Measurements from ENCODE around the gene HCFC2.
A peak's percentile ranks its signal among the peaks of the same experiment; 100 is the strongest.

The HCFC2 gene

DNA sequence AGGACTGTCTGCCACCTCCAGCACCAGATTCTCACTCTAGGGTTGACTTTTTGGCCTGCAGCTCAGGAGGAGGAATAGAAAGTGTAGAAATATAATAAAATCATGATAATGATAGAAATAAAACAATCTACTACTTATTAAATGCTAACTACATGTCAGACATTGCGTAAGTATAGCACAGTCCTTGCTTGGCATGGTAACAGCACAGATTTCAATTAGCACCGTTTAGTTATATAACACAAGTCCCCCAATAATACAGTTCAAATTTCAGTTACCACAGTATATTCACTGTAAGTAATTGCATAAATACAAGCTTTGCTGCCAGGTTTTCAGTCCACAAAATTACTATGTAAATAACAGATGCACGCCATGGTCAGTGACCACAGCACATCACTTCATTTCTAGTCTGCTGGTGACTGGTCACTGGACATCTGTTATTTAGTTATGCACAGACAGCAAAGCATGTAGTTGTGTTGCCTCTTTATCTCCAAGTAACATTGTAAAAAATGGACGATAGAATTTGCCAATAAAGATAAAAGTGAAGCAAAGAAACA, 7.8 kb upstream of the HCFC2 start:
- DNase-seq (ENCODE audit: low read depth in 2 of 3, low spot score in 1 of 3): no peak

DNA sequence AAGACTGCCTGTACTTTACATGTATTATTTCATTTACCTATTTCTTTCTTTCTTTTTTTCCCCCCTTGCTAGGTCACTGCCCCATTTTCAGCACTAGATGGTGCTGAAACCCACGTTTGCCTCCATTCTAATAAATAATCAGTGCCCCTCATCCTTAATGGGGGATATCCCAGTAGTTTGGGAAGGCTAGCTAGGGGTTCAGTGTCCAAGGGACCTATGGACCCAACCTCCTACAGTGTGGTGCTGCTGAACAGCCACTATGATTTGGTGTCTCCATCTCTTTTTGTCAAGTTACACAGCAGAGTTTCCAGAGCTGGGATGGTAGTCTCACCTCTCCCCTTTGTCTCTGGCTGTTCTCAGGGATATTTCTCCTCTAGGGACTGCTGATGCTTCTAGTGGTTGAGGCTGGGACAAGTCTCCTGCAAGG, 6.5 kb upstream of the HCFC2 start:
- no peak for DNase-seq (ENCODE audit: low read depth in 2 of 3, low spot score in 1 of 3)

DNA sequence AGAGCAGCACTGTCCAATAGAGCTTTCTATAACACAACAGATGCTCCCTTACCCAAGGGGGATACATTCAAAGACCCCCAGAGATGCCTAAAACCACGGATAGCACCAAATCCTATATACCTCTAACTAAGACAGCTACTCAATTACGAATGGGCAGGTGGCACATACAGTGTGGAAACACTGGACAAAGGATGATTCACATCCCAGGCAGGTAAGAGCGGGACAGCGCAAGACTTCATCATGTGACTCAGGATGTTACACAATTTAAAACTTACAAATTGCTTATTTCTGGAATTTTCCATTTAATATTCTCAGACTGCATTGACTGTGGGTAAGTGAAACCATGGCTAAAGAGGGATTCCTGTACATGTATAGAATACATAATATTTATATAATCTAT, 5.5 kb upstream of the HCFC2 start:
- no peak for DNase-seq (ENCODE audit: low read depth in 2 of 3, low spot score in 1 of 3)

DNA sequence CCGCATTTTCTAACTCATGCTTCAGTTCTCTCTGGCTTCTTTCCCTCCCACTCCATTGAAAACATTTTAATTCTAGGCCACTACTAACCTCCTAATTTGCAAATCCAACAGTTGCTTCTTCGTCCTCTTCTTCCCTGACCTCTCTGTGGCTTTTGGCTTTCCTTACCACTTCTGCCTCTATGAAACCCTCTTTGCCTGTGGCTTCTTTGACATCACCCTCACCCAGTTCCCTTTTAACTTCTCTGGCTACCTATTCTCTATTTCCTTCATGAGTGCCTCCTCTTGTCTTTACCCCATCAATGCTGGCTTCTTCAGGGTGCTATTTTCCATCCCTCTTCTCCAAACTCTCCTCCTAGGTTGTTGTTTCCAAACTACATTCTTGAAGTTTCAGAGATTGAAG, 4.4 kb upstream of the HCFC2 start:
- no peak for DNase-seq (ENCODE audit: low read depth in 2 of 3, low spot score in 1 of 3)

DNA sequence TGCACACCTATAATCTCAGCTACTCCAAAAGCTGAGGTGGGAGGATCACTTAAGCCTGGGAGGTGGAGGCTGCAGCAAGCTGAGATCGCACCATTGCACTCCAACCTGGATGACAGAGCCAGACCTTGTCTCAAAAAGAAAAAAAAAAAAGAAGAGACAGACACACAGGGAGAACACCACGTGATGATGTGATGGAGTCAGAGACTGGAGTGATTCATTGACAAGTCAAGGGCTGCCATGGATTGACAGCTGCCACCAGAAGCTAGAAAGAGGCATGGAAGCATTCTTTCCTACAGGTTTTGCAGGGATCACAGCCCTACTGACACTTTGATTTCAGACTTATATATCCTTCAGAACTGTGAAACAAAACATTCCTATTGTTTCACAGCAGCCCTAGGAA, 3.5 kb upstream of the HCFC2 start:
- DNase-seq (ENCODE audit: low read depth in 2 of 3, low spot score in 1 of 3): no peak

DNA sequence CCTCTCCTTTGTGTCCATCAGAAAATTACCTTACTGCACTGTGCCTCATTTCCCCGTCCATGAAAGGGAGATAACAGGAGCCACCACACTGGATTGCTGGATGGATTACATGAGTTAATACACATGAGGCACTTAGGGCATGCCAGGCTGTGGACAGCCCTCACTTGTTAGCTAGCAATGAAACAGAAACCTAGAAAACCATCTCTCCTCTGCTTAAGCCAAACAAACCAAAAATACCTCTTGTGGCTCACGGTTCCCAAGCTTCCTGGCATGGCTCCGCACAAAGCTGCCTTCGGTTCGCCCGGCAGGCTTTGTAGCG, 660 bp upstream of the HCFC2 start:
- peak in 1 of 3 donors; percentile 9 for DNase-seq (ENCODE audit: low read depth in 2 of 3, low spot score in 1 of 3)

DNA sequence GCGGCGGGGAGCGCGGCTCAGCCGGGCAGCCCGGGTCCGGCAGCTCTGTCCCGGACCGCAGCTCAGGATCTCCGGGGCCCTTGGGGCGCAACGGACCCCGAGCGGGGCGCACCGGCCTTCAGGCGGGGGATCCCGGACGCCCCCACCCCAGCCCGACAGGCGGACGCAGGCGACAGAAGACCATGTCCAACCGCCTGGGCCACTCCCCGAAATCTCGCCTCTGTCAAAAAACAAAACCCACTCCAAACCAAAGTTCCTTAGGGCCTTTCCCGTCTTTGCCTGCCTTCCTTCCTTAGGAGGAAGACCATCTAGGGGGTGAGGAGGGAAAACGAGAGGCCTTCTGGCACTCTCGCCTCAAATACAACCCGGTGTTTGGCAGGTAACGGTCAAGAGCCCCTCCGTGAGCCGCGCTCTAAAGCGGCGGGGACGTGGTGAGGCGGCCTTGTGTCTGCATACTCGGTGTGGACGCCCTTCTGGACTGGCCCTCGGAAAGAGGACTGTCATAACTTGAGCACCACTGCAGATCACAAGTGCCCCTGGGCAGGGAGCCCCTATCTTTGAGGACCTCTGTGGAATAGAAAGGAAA, 604 bp downstream of the HCFC2 start:
- no peak for DNase-seq (ENCODE audit: low read depth in 2 of 3, low spot score in 1 of 3)

DNA sequence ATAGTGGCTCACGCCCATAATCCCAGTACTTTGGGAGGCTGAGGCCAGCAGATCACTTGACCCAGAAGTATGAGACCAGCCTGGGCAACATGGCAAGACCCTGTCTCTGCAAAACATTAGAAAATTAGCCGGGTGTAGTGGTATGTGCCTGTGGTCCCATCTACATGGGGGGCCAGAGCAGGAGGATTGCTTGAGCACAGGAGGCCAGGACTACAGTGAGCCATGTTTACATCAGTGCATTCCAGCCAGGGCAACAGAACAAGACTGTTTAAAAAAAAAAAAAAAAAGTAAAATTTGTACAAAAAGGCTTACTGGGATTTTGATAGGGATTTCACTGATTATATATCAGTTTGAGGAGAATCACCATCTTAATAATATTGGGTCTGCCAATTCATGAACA, 7.8 kb downstream of the HCFC2 start:
- DNase-seq (ENCODE audit: low read depth in 2 of 3, low spot score in 1 of 3): no peak

DNA sequence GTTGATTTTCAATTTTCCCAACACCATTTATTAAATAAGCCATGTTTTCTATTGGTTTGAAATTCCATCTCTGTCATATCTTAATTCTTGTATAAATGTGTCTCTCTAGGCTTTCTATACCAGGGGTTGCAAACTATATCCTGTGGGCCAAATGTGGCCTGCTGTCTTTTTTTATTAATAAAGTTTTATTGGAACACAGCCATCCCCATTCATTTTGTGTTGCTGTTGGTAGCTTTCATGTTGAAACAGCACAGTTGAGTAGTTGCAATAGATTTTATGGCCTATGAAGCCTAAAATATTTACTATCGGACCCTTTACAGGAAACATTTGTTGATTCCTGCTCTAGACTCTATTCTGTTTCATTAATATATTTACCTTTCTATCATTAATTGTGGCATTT, 9.4 kb downstream of the HCFC2 start:
- DNase-seq (ENCODE audit: low read depth in 2 of 3, low spot score in 1 of 3): no peak

DNA sequence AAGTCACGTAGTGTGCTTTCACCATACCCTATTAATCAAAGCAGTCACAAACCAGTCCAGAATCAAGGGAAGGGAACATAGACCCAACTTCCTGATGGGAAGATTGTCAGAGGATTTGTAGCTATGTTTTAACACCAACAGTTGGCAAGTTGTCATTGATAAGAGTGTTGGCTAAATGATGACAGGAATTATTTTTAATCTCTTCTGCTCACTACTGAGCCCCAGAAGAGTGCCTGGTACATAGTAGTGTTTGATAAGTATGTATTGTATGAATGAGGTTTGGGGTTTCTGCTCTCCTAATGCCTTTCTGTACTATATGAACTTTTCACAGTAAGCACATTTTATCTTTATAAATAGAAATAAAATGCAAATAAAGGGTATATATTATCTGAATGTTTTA, 14.7 kb downstream of the HCFC2 start:
- no peak for DNase-seq (ENCODE audit: low read depth in 2 of 3, low spot score in 1 of 3)

DNA sequence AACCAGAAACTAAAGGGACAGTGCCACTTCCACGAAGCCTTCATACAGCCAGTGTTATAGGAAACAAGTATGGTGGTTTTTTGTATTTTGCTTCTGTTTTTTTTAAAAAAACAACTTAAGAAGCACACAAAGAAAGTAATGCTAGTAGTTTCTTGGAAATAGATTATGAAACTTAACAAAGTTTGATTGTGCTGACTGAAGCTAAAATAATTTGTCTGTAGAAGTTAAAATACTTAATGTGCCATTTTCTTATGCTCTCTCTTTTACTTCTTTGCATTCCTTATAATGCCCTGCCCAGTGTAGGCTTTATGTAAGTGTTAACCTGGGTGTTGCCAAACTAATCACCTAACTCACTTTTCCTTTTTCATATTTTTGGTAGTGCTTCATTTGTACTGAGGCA, 16.4 kb downstream of the HCFC2 start:
- no peak for DNase-seq (ENCODE audit: low read depth in 2 of 3, low spot score in 1 of 3)

DNA sequence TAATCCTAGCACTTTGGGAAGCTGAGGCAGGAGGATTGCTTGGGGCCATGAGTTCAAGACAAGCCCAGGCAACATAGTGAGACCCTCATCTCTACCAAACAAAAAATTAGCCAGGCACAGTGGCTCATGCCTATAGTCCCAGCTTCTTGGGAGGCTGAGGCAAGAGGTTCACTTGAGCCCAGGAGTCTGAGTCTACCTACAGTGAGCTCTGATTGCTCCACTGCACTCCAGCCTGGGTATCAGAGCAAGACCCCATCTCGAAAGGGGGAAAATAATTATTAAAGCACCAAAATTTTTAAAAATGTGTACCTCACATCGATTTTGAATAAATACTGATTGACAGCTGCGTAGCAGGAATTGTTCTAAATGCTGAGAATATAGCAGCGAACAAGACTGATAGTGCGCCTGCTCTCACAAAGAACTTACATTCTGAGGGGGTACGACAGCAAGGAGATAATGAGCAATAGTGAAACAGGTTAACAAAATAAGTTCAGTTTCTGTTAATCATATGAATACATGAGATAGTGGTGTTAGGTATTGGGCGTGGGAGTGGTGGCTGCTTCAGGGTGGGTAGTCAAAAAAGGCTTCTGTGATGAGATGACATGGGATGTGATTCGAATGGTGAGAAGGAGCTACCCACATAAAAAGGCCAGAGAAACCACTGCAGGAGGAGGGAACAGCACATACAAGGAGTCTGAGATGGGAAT, 19.6 kb downstream of the HCFC2 start:
- DNase-seq (ENCODE audit: low read depth in 2 of 3, low spot score in 1 of 3): peak; percentile 44 to 51 (median 48)

DNA sequence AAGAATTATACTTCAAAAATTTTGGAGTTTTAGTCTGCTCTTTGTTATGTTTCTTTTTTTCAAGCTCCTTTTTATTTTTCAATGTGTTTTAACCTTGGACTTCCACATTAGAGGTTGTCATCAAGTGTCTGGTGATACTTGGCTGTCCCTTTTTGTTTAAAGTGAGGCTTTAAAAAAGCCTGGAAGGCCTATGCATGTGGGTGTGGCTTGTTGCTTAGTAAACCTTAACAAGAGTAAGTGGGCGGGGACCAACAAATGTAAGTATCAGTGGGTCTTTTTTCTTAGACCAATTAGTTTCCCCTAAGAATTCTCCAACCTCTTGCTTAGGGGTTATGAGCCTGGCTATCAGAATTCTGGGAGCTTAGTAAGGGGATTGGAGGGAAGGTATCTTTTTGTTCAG, 26.4 kb downstream of the HCFC2 start:
- no peak for DNase-seq (ENCODE audit: low read depth in 2 of 3, low spot score in 1 of 3)

DNA sequence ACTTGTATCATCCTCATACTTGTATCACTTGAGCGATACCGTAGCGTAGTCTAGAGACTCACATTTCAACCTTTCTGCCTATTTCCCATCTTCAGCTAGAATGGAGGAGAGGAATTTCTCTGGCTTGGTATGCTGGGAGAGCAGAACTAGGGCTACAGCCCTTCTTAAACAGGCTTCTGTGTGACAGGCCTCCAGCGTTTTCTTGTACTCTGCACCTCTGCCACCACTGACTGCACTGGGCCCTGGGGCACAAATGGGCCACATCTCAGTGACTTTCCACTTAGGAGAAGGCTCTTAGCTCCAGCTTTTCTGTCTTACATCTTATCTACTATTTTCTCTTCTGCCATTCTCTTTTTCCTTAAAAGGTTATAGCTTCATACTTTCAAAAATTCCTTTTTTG, 26.8 kb downstream of the HCFC2 start:
- DNase-seq (ENCODE audit: low read depth in 2 of 3, low spot score in 1 of 3): no peak

DNA sequence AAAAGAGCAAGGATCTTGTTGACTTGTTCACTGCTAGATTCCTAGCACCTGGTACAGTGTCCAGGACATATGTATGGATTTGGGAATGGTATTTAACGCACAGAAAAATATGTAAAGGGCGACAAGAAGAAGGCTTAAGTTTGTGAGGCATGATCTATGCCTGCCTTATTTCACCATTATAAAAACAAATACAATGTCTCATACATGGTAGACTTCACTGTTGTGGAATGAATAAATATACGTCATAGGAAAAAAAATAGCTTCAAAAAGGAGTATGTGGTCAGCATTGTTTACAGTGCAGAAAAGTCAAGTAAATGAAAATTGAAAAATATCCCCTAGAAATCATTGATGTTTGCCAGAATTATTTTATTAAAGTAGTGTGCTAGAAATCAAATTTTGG, 30.0 kb downstream of the HCFC2 start:
- DNase-seq (ENCODE audit: low read depth in 2 of 3, low spot score in 1 of 3): no peak

DNA sequence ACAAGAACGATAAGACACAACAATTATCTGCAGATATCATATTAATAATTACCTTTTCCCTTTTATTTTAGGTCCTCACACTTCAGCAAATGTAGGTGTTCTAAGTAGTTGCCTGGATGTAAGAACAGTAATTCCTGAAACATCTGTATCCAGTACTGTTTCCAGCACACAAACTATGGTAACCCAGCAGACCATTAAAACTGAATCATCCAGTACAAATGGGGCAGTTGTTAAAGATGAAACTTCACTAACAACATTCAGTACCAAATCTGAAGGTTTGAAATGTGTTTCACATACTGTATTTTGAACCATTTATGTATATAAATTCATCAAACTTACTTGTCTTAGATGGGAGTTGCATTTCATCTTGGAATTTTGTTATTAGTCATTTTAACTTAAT, 31.0 kb downstream of the HCFC2 start:
- no peak for DNase-seq (ENCODE audit: low read depth in 2 of 3, low spot score in 1 of 3)

DNA sequence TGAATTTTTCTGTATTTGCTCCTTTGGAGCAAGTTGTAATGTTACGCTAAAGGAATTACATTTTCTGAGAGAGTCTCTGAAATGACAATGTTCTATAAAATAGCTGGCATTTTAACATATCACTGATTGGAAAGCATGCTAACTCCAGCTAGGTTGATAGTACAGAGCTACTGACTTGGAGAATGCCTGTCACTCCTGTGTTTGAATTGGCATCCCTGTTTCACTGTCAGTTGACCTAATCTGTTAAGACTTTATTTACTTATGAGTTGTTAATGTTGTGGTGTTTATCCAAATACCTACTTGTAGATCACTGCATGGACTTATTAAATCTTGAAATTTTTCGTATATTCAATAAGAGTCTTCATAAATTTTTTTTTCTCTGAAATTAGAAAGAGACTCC, 33.6 kb downstream of the HCFC2 start:
- no peak for DNase-seq (ENCODE audit: low read depth in 2 of 3, low spot score in 1 of 3)

DNA sequence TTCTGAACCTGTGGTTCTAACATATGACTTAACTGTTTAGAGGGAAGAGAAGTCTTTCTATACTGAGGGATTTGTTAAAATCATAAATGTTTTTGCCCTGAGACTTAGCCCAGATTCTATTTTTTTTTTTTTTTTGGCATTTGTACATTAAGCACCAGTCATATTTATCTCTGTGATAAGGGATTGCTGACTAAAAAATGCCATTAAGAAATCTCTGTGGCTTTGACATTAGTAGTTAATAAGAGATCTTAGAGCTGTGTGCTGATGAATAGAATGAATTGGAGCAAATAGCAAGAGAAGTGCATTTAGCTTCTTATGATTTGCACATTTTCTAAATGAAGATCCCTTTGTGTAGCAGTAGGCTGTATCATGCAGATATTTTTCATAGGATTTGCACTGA, 41.1 kb downstream of the HCFC2 start:
- no peak for DNase-seq (ENCODE audit: low read depth in 2 of 3, low spot score in 1 of 3)

DNA sequence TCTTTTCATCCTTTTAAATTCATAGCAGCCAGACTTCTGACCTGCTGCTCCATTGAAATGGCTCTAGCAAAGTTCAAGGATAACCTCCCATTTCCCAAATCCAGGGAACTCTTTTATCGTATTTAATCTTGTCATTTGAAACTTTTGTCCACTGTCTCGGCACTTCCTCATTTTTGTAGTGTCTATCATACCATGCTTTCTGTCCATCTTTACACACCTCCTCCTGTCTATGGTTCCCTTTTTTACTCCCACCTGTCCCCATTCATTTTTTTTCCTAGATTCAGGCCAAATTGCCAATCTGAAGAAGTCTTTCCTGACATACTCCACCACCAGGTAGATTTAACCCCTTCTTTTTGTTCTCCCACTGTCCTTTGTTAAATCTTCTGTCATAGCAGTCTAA, 42.6 kb downstream of the HCFC2 start:
- DNase-seq (ENCODE audit: low read depth in 2 of 3, low spot score in 1 of 3): no peak

DNA sequence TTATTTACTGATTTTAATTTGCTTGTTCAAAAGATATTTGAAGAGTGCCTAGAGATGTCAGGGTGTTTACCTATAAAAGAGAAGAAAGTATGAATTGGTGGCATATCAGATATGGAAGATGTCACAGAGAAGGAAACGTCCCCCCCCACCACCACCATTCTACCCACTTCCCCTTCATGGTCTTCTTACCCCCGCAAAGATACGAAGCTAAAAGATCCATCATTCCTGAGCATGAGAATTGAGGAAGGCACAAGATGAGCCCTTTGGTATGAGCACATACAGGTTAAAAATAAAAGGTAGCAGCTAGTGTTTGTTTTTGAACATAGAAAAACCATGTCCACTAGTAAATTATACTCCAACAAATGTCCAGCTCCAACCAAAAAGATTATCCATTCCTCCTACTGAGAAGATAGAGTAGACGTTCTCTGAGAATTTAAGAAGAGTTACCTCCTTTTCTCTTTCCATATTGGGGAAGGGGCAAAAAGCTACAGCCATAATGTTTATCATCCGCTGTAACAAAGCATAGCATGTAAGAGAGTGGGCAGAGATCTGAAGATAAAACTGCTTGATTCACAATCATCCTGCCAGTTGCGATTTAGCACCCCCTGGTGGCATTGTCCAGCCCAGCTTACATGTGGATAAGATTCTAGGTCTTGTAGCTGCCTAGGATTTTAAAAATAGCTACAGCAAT, 44.6 kb downstream of the HCFC2 start:
- peak; percentile 78 to 93 (median 79) for DNase-seq (ENCODE audit: low read depth in 2 of 3, low spot score in 1 of 3)

DNA sequence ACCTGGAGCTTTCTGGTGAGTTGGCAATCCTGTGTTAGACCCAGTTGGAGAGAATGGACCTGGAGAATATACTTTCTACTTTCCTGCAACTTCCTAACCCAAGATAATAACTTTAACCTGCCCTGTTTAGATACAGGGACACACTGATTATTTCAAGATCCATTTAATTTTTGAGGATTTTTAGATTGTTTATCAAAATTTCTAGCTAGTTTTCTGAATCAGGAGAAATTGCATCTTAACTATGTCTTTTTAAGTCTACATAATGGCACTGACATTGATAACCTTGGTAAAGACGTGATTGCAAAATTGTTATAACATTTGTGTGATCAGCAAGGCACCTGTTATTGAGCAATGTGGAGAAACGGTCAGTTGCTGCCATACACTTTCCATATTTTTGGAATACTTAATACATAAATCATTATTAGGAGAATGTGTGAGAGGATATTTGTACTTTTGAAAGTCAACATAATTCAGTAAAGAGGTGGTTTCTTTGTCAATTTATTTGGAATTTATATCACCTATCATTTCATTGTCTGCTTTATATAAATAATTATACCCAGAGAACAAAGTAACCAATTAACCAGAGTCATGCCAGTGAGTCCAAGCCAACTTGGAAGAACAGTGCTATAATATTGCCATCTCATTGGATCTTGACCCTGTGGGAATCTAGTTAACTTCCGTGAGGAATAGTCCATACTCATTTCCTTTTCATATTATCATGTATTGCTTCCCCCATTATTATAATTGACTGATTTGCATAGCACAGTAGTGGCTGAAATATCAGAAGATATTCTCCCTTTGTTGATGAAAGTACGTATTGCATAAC, 45.3 kb downstream of the HCFC2 start:
- DNase-seq (ENCODE audit: low read depth in 2 of 3, low spot score in 1 of 3): no peak

All from stimulated activated CD4-positive, alpha-beta T cell treated with anti-CD3 and anti-CD28 coated beads, Interleukin-12 subunit alpha, Interleukin-12 subunit beta, amount 100 ng/mL, for 48 hours (primary cell).